ENCODE measurements around the gene ACSS3.

DNA sequence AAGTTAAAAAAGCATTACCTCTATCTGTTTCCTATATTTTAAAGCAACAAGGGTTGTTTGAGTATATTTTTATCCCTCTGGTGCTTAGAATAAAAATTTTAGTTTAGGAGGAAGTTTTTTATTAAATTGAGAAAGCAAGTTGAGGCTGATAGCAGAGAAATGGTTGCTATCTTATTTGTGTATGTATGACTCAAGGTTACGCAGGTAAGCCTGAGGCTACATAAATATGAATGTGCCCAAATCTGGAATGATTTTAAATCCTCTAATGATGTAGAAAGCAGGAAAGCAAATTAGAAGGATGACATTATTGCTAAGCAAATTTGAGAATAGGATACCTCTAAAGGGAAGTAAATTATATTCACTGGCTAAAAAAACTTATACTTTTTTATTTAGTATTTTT lies 109.8 kb downstream of the ACSS3 start:
- TF ChIP-seq POLR2AphosphoS5 (IDR thresholded peaks at IDR 0.05) (no peak), POLR2A (IDR thresholded peaks at IDR 0.05; ENCODE audit: low read depth) (no peak)
- TF ChIP-seq, protein P1, sequence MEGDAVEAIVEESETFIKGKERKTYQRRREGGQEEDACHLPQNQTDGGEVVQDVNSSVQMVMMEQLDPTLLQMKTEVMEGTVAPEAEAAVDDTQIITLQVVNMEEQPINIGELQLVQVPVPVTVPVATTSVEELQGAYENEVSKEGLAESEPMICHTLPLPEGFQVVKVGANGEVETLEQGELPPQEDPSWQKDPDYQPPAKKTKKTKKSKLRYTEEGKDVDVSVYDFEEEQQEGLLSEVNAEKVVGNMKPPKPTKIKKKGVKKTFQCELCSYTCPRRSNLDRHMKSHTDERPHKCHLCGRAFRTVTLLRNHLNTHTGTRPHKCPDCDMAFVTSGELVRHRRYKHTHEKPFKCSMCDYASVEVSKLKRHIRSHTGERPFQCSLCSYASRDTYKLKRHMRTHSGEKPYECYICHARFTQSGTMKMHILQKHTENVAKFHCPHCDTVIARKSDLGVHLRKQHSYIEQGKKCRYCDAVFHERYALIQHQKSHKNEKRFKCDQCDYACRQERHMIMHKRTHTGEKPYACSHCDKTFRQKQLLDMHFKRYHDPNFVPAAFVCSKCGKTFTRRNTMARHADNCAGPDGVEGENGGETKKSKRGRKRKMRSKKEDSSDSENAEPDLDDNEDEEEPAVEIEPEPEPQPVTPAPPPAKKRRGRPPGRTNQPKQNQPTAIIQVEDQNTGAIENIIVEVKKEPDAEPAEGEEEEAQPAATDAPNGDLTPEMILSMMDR (IDR thresholded peaks at IDR 0.05), result no peak
